Activated CD8-positive, alpha-beta T cell treated with anti-CD3 and anti-CD28 coated beads for 36 hours (primary cell): ENCODE results near the gene DPYD. TPM values are rescaled to one million over a fixed set of nuclear protein-coding genes. Genes with fewer than 3 reads are reported as not detected.

Source experiments
- ATAC-seq: fragments of 200-7000 bp; cut with Tn5 transposase; one replicate; pipeline ENCODE4 v1.10.0; 2021; ENCODE audit warnings: mild to moderate bottlenecking, moderate library complexity
- CTCF ChIA-PET: fragments of 350-600 bp; sonication (Branson Sonifier 250); formaldehyde crosslinking; loops from one replicate; lab custom pipeline; 2021; ENCODE audit warnings: antibody characterized with exemption; lab: Charles Lee
- POLR2A ChIA-PET: fragments of 350-600 bp; sonication (Branson Sonifier 250); formaldehyde crosslinking; loops from one replicate; lab custom pipeline; 2021; ENCODE audit warnings: antibody characterized with exemption; lab: Charles Lee
- DNase-seq: peaks from one replicate; pipeline ENCODE4 v3.0.0-alpha.2; 2020
- H3K27ac Mint-ChIP-seq: one replicate; pipeline ENCODE4 v1.8.0; 2021; ENCODE audit warnings: mild to moderate bottlenecking, mixed read lengths
- H3K27me3 Mint-ChIP-seq: one replicate; pipeline ENCODE4 v1.8.0; 2021; ENCODE audit warnings: mixed read lengths
- H3K36me3 Mint-ChIP-seq: one replicate; pipeline ENCODE4 v1.8.0; 2021; ENCODE audit warnings: low read depth, mixed read lengths
- H3K4me1 Mint-ChIP-seq: one replicate; pipeline ENCODE4 v1.8.0; 2021; ENCODE audit warnings: low read depth, mixed read lengths
- H3K4me3 Mint-ChIP-seq: one replicate; pipeline ENCODE4 v1.8.0; 2021; ENCODE audit warnings: mild to moderate bottlenecking, moderate library complexity, mixed read lengths
- H3K9me3 Mint-ChIP-seq: one replicate; pipeline ENCODE4 v1.8.0; 2021; ENCODE audit warnings: mixed read lengths
- intact Hi-C: fragments of 100-400 bp; cut with micrococcal nuclease; formaldehyde crosslinking; loops from one replicate; pipeline ENCODE4 v1.10.0; 2022
- total RNA-seq, 2 experiments: library from RNA; stranded (reverse); gene quantifications; one replicate each; pipeline ENCODE4 v1.2.3, GENCODE V29; 2021
- TF ChIP-seq, protein P1 (sequence below): fragments of 200-600 bp; IDR thresholded peaks from one replicate; pipeline ENCODE4 v1.8.0; 2022; ENCODE audit warnings: antibody characterized with exemption, mild to moderate bottlenecking

DPYD gene
- total RNA-seq, 2 experiments from 2014 or later: 10.7 to 10.8 TPM

- no peaks in the 10 kb centered on the region for H3K4me1 Mint-ChIP-seq
- TF ChIP-seq, protein P1, sequence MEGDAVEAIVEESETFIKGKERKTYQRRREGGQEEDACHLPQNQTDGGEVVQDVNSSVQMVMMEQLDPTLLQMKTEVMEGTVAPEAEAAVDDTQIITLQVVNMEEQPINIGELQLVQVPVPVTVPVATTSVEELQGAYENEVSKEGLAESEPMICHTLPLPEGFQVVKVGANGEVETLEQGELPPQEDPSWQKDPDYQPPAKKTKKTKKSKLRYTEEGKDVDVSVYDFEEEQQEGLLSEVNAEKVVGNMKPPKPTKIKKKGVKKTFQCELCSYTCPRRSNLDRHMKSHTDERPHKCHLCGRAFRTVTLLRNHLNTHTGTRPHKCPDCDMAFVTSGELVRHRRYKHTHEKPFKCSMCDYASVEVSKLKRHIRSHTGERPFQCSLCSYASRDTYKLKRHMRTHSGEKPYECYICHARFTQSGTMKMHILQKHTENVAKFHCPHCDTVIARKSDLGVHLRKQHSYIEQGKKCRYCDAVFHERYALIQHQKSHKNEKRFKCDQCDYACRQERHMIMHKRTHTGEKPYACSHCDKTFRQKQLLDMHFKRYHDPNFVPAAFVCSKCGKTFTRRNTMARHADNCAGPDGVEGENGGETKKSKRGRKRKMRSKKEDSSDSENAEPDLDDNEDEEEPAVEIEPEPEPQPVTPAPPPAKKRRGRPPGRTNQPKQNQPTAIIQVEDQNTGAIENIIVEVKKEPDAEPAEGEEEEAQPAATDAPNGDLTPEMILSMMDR: no peak
- no peak overlapping the region for H3K4me3 Mint-ChIP-seq
- DNase-seq: no peak
- no peaks in the 10 kb centered on the region for H3K27me3 Mint-ChIP-seq
- ChIA-PET POLR2A (no interaction called here), CTCF (no interaction called here)
- intact Hi-C loops: no loop called here
- H3K27ac Mint-ChIP-seq: no peak overlapping the region
- peaks cover 14% of the 10 kb centered on the region for H3K36me3 Mint-ChIP-seq
- ATAC-seq: no peak
- H3K9me3 Mint-ChIP-seq: peaks cover 6% of the 10 kb centered on the region
Observed at GRCh38 chr1:97759078-97759477, 161.8 kb downstream of the DPYD start.

DNA sequence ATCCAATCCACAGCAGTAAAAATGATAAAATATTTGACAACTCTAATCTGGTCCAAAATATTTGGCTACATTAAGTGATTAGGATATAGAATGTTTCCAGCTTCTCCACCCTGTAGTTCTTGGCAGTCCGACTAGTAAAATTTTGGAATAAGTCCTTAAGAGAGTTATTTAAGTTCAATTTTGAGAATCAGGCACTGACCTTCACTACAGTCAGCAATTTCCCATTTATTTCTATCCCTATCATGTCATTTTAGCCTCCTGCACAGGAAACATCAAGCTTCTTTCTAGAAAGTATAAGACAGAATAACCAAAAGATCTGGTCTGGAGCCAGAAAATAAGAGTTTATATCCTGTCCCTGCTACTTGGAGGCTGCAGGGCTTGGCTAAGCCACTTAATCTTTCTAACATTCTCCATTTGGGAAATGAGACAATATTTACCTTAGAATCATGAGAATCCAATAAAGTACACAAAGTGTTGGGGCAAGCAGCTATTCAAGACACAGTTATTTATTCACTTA lies 162.2 kb downstream of the DPYD start:
- CTCF ChIA-PET: no interaction called here

GRCh38 chr1:97745912-97746311 lies 174.9 kb downstream of the DPYD start:
- TF ChIP-seq, protein P1: no peak
- ChIA-PET POLR2A (no interaction called here), CTCF (no interaction called here)
- no peaks in the 10 kb centered on the region for H3K36me3 Mint-ChIP-seq
- DNase-seq: no peak
- no peak for ATAC-seq
- H3K9me3 Mint-ChIP-seq: no peaks in the 10 kb centered on the region
- no peak overlapping the region for H3K4me3 Mint-ChIP-seq
- intact Hi-C loops: no loop called here
- no peak overlapping the region for H3K27ac Mint-ChIP-seq
- no peaks in the 10 kb centered on the region for H3K27me3 Mint-ChIP-seq
- H3K4me1 Mint-ChIP-seq: no peaks in the 10 kb centered on the region

More for the DNA sequence above, 162.2 kb downstream of the DPYD start:
- Mint-ChIP-seq H3K27me3 (no peaks in the 10 kb centered on the region), H3K9me3 (peaks cover 6% of the 10 kb centered on the region), H3K27ac (no peak overlapping the region), H3K4me1 (no peaks in the 10 kb centered on the region), H3K36me3 (peaks cover 14% of the 10 kb centered on the region), H3K4me3 (no peak overlapping the region)
- DNase-seq: no peak
- intact Hi-C loops: no loop called here
- POLR2A ChIA-PET: no interaction called here
- TF ChIP-seq, protein P1: no peak
- no peak for ATAC-seq

- no peaks in the 10 kb centered on the region for H3K4me1 Mint-ChIP-seq
- POLR2A ChIA-PET: no interaction called here
- no peaks in the 10 kb centered on the region for H3K9me3 Mint-ChIP-seq
- no peak for DNase-seq
- no peaks in the 10 kb centered on the region for H3K36me3 Mint-ChIP-seq
- H3K4me3 Mint-ChIP-seq: no peak overlapping the region
- H3K27me3 Mint-ChIP-seq: no peaks in the 10 kb centered on the region
- ATAC-seq: no peak
- CTCF ChIA-PET: no interaction called here
- TF ChIP-seq, protein P1: no peak
- intact Hi-C loops: no loop called here
- H3K27ac Mint-ChIP-seq: no peak overlapping the region
Observed at GRCh38 chr1:97744977-97745376, 175.9 kb downstream of the DPYD start.

- intact Hi-C loops: no loop called here
- no peak overlapping the region for H3K27ac Mint-ChIP-seq
- POLR2A ChIA-PET: no interaction called here
- no peaks in the 10 kb centered on the region for H3K27me3 Mint-ChIP-seq
- CTCF ChIA-PET: no interaction called here
- no peaks in the 10 kb centered on the region for H3K9me3 Mint-ChIP-seq
- DNase-seq (no peak), ATAC-seq (no peak)
- H3K4me1 Mint-ChIP-seq: no peaks in the 10 kb centered on the region
- no peak overlapping the region for H3K4me3 Mint-ChIP-seq
- TF ChIP-seq, protein P1: no peak
- H3K36me3 Mint-ChIP-seq: peaks cover 2% of the 10 kb centered on the region
Observed at GRCh38 chr1:97743129-97743528, 177.7 kb downstream of the DPYD start.
